Measurements from ENCODE around the gene CEP170.
"Not testable (repeated sequence)": the region's sequence is repeated elsewhere in the genome, so short reads cannot be mapped to it uniquely, and the experiment has no call there.

The CEP170 gene

GRCh38 chr1:243233908-243234307 lies 21.2 kb downstream of the CEP170 start:
- no peak for DNase-seq (ENCODE audit: low spot score)

- DNase-seq (ENCODE audit: low spot score): no peak
Observed at GRCh38 chr1:243230914-243231313, 24.2 kb downstream of the CEP170 start.

GRCh38 chr1:243229526-243229925 lies 25.6 kb downstream of the CEP170 start:
- no peak for DNase-seq (ENCODE audit: low spot score)

- DNase-seq (ENCODE audit: low spot score): no peak
Observed at GRCh38 chr1:243227622-243228021, 27.5 kb downstream of the CEP170 start.

- no peak for DNase-seq (ENCODE audit: low spot score)
Observed at GRCh38 chr1:243218059-243218458, 37.0 kb downstream of the CEP170 start.

GRCh38 chr1:243217349-243217748 lies 37.7 kb downstream of the CEP170 start:
- DNase-seq (ENCODE audit: low spot score): no peak

GRCh38 chr1:243216741-243217140 lies 38.3 kb downstream of the CEP170 start:
- DNase-seq (ENCODE audit: low spot score): no peak

GRCh38 chr1:243215276-243215875 lies 39.7 kb downstream of the CEP170 start:
- DNase-seq (ENCODE audit: low spot score): not testable (repeated sequence)

- no peak for DNase-seq (ENCODE audit: low spot score)
Observed at GRCh38 chr1:243213045-243213787, 41.9 kb downstream of the CEP170 start.

- not testable (repeated sequence) for DNase-seq (ENCODE audit: low spot score)
Observed at GRCh38 chr1:243211984-243212383, 43.1 kb downstream of the CEP170 start.

- DNase-seq (ENCODE audit: low spot score): not testable (repeated sequence)
Observed at GRCh38 chr1:243205026-243205501, 50.0 kb downstream of the CEP170 start.

- DNase-seq (ENCODE audit: low spot score): not testable (repeated sequence)
Observed at GRCh38 chr1:243204336-243204735, 50.7 kb downstream of the CEP170 start.

GRCh38 chr1:243203196-243203595 lies 51.9 kb downstream of the CEP170 start:
- not testable (repeated sequence) for DNase-seq (ENCODE audit: low spot score)

- not testable (repeated sequence) for DNase-seq (ENCODE audit: low spot score)
Observed at GRCh38 chr1:243201316-243201715, 53.8 kb downstream of the CEP170 start.

- DNase-seq (ENCODE audit: low spot score): not testable (repeated sequence)
Observed at GRCh38 chr1:243197524-243197923, 57.6 kb downstream of the CEP170 start.

- DNase-seq (ENCODE audit: low spot score): not testable (repeated sequence)
Observed at GRCh38 chr1:243193330-243193729, 61.8 kb downstream of the CEP170 start.

GRCh38 chr1:243186201-243186995 lies 68.7 kb downstream of the CEP170 start:
- DNase-seq (ENCODE audit: low spot score): peak; percentile 39

GRCh38 chr1:243184787-243185186 lies 70.3 kb downstream of the CEP170 start:
- DNase-seq (ENCODE audit: low spot score): not testable (repeated sequence)

GRCh38 chr1:243183661-243184060 lies 71.4 kb downstream of the CEP170 start:
- DNase-seq (ENCODE audit: low spot score): not testable (repeated sequence)

- not testable (repeated sequence) for DNase-seq (ENCODE audit: low spot score)
Observed at GRCh38 chr1:243183176-243183575, 71.9 kb downstream of the CEP170 start.

- no peak for DNase-seq (ENCODE audit: low spot score)
Observed at GRCh38 chr1:243179720-243180119, 75.4 kb downstream of the CEP170 start.

GRCh38 chr1:243177792-243178191 lies 77.3 kb downstream of the CEP170 start:
- DNase-seq (ENCODE audit: low spot score): not testable (repeated sequence)
